Stimulated activated CD4-positive, alpha-beta T cell treated with anti-CD3 and anti-CD28 coated beads, TNF-alpha, amount 100 ng/mL, for 4 hours (primary cell): ENCODE results near the gene KIFC3.
"Not testable (repeated sequence)": the region's sequence is repeated elsewhere in the genome, so short reads cannot be mapped to it uniquely, and the experiment has no call there.

ENCODE experiments used
- DNase-seq, 3 experiments: peaks; one replicate each; pipeline ENCODE4 v3.0.0-alpha.2; 2020; ENCODE audit warnings: low read depth in 3 of 3

KIFC3 gene

GRCh38 chr16:57753448-57754353, 48.6 kb downstream of the KIFC3 start:
- DNase-seq: no peak

DNA sequence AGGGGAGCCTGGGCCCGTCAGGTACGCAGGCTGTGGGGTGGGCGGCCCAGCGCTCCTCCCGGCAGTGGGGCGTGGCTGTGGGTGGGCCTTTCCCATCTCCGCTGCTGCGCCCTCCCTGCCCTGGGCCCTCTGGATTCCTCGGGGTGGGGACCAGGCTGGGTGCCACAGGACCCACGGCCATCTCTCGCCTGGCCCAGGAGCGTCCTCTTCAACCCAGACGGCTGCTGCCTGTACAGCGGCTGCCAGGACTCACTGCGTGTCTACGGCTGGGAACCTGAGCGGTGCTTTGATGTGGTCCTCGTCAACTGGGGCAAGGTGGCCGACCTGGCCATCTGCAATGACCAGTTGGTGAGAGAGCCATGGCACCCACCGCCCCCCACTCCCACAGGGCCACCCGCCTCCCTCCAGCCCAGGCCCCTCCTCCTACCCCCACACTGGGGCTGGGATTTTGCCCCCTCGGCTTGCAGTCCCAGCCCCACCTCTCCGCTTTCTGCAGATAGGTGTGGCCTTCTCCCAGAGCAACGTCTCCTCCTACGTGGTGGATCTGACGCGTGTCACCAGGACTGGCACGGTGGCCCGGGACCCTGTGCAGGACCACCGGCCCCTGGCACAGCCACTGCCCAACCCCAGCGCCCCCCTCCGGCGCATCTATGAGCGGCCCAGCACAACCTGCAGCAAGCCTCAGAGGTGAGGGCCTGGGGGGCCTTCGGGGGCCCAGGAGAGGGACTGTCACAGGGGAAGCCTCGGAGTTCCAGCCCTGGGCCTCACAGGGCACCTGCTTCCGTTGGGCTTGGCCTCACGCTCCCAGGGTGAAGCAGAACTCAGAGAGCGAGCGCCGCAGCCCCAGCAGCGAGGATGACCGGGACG, 49.5 kb downstream of the KIFC3 start:
- no peak for DNase-seq

- DNase-seq: no peak
These were observed 50.1 kb downstream of the KIFC3 start for GRCh38 chr16:57752203-57752580.

DNA sequence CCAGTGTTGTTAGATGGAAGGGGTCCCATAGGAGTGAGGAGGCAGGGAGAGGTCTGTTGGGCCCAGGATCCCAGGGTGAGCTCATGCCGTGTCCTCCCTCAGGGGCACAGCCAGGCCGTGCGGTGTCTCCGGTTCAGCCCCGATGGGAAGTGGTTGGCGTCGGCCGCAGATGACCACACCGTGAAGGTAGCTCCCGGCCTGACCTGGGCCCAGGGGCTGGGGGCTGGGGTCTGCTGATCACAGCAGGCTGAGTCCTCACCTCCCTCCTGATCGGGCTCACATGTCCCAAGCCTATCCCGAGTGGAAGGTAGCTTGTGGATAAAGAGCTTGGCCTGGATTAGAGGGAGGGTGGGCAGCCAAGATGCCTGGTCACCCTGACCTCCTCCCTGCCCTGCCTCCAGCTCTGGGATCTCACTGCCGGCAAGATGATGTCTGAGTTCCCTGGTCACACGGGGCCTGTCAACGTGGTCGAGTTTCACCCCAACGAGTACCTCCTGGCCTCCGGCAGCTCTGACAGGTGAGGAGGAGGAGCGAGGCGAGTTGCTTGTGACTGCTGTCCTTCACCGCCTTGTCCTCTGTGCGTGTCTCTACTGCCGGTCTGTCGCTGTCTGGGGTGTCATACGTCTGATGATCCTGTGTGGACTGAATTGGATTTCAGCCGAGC, 50.6 kb downstream of the KIFC3 start:
- no peak for DNase-seq

GRCh38 chr16:57750796-57751538, 51.3 kb downstream of the KIFC3 start:
- no peak for DNase-seq

- DNase-seq: no peak
These were observed 52.3 kb downstream of the KIFC3 start for GRCh38 chr16:57749856-57750452.

- no peak for DNase-seq
These were observed 53.1 kb downstream of the KIFC3 start for GRCh38 chr16:57749101-57749692.

DNA sequence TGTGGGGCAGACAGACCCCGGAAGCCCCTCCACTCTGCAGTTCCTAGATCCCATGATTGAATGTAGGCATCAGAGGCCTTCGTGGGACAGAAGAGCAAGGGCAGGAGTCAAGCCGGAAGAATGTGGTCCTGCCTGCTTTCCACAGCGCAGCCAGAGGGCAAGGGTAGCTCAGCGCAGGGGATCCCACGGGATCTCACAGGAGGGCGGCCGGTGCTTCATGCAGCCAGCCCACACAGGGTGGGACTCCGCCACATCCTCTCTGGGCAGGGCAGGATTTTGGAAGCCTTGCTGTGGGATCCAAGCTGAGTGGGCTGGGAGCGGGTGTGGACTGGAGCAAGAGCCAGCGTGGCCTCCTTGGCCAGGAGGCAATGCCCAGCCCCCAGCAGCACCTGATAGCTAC, 53.7 kb downstream of the KIFC3 start:
- no peak for DNase-seq

DNA sequence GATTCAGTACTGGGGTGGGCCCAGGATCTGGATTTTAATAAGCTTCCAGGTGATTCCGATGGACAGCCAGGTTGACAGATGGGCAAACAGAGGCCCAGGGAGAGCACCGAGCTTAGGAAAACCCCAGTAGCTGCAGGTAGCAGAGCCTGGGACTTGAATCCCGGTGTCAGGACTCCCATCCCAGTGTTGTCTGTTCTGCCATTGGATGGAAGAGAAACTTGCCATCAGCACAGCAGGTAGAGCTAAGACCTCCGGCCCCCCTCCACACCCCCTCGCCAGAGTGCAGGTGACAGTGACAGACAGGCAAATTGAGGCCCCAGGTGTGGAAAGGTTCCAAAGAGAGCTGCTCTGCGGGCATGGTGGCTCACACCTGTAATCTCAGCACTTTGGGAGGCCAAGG, 54.3 kb downstream of the KIFC3 start:
- DNase-seq: no peak

- no peak for DNase-seq
These were observed 54.8 kb downstream of the KIFC3 start for GRCh38 chr16:57747496-57747895.

GRCh38 chr16:57747091-57747490, 55.2 kb downstream of the KIFC3 start:
- DNase-seq: no peak

GRCh38 chr16:57746316-57746715, 56.0 kb downstream of the KIFC3 start:
- DNase-seq: not testable (repeated sequence)

GRCh38 chr16:57745768-57746167, 56.5 kb downstream of the KIFC3 start:
- no peak for DNase-seq

DNA sequence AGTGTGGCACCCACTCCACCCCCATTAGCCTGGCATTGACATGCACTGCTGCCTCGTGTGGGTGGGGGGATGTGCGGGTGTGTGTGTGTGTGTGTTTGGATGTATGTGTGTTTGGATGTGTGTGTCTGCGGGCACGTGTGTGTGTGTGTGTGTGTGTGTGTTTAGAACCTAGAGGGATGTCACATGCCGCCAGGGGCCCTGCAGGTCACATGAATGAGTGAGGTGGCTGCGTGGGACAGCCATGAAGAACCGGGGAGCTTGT, 57.7 kb downstream of the KIFC3 start:
- no peak for DNase-seq

- no peak for DNase-seq
These were observed 58.2 kb downstream of the KIFC3 start for GRCh38 chr16:57743886-57744641.

- no peak for DNase-seq
These were observed 58.8 kb downstream of the KIFC3 start for GRCh38 chr16:57743458-57743857.

DNA sequence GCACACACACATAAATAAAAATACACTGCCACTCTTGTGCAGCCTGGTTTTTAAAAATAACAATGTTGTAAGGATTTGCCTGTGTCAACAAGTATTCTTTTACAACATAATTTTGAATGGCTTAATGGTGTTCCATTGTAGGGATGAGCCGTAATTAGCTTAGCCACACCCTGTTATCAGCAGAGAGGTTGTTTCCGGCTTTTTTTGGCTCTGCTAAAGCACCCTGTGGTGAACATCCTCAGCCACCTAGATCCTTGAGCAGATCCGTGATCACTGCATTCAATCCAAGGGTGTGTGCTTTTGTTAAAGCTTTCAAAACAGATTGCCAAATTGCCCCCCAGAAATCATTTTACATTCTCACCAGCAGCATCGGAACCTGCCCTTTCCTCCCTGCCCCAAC, 59.7 kb downstream of the KIFC3 start:
- DNase-seq: no peak

- DNase-seq: no peak
These were observed 60.6 kb downstream of the KIFC3 start for GRCh38 chr16:57741660-57742191.

- DNase-seq: no peak
These were observed 61.7 kb downstream of the KIFC3 start for GRCh38 chr16:57740423-57741071.
